Kidney capillary endothelial cell (primary cell): Measurements from ENCODE around the gene LIPE.

ENCODE experiments used
- DNase-seq: peaks from one replicate; pipeline ENCODE4 v3.0.0-alpha.2; 2018; ENCODE audit warnings: low spot score

LIPE gene

GRCh38 chr19:42443944-42444398 is 16.8 kb upstream of the LIPE start:
- DNase-seq = no peak

DNA sequence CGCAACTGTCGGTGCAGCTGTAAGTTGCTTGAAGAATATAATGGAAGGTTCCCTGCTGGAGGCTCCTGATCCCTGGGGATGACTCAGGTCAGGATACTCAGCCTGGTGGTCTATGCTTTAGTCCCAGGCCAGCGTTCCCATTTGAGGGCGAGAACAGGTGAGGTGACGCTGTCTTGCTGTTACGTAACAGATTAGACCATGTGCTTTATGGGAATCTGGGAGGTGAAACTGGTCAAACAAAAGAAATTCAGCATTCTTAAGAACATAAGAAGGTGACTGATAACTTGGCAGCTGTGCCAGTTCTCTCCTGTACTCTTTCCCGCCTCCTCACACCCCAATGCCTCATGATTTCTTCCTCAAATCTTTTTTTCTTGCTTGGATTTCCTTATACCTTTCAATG is 15.6 kb upstream of the LIPE start, which contains the start of gene CXCL17:
Gene CXCL17, minus strand, starts transcription at position 114 of the 400 bp plus-strand sequence. CDS start 114 bp downstream, outside the sequence.
- DNase-seq = no peak

DNA sequence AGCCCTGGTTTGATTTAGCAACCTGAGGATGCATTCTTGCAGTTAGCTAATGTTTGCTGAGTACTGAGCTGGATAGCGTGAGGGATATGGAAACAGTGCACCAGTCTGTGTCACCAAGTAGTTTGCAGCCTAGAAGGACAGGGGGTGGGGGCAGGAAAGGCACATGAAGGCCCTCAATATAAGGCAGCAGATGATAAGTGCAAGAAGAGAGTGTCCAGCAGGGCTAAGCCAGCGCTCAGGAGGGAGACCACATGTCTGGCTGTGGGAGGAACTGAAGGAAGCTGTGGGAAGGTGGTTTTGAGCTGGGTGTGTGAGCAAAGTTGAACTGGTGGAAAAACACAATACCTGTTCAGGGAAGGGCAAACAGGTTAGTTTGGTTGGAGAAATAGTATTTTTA is 13.9 kb upstream of the LIPE start:
- no peak for DNase-seq

DNA sequence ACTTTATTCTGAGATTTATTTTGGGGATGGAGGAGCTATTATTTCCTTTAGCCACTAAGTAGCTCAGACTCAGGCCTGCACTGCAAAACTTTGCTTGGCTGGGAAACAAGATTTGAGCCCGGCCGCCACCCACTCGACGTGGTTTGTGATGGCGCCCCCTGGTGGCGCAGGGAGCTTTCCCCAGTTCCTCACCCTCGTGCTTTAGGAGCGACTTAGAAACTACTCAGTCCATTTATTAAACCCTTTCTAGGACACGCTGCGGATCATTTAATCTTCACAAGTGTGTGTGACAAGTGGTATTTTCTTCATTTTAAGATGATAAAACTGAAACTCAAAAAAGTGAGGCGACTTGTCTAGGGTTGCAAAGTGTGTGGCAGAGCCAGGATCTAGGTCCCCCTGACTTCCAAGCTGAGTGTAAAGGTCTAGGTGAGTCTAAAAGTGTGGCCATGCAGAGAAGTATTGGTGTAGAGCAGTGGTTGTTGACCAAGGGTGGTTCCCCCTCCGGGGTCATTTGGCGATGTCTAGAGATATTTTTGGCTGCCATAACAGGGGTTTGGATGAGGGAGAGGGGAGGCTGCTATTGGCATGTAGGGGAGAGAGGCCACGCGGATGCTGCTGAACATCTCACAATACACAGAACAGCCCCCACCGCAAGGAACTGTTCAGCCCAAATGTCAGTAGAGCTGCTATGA is 13.3 kb upstream of the LIPE start:
- DNase-seq = peak; percentile 68

- DNase-seq = no peak
Observed at GRCh38 chr19:42436006-42436405, 8.8 kb upstream of the LIPE start.

DNA sequence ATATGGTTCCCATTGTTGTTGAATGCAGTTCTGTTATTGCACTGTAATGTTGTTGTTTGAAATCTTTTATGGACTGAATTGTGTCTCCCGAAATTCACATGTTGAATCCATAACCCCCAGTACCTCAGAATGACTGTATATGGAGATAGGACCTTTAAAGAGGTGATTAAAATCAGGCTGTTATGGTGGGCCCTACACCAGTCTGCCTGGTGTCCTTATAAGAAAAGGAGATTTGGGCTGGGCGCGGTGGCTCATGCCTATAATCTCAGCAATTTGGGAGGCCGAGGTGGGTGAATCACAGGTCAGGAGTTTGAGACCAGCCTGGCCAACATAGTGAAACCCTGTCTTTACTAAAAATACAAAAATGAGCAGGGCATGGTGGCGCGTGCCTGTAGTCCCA is 8.1 kb upstream of the LIPE start:
- no peak for DNase-seq

DNA sequence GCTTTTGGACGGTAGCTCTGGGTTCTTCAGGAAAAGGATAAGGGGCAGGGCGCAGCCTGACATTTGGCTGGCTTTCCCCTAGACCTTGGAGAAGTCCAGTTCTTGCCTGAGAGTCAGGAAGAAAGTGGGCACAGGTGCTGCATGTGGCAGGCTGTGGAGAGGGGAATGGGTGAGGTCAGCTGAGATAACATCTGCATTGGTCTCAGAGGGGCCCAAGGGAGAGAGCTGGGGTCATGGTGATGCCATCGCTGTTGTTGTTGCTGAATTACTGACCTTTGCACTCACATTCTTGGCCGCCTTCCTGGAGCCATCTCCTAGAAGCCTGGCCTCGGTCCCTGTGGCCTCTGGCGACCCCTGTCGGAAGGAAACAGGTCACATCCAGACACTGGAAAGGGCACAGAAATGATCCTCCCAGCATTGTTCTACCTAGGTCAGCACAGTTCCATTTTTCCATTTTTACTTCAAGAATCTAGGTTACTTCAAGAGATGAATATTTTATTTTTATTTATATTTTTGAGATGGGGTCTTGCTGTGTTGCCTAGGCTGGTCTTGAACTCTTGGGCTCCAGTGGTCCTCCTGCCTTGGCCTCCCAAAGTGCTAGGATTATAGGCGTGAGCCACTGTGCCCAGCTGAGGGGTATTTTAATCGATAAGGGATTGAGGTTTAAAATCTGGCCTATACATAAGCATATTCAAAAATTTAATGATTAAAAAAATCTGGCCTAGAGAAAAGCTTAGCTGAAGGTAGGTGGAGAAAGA is 6.5 kb upstream of the LIPE start:
- DNase-seq = peak; percentile 80

DNA sequence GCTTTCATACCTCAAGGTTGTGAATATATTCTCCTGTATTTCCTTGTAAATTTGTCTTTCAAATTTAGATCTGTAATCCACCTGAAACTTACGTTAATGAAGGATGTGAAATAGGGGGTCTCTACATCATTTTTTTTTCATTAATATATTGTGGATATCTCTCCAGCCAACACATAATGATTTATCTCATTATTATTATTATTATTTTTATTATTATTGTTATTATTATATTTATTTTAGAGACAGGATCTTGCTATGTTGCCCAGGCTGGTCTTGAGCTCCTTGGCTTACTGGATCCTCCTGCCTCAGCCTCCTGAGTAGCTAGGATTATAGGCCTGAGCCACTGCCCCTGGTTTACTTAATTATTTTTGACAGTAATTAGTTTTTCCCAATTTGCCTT is 4.3 kb upstream of the LIPE start:
- DNase-seq = no peak

- DNase-seq = no peak
Observed at GRCh38 chr19:42428676-42429075, 1.5 kb upstream of the LIPE start.

DNA sequence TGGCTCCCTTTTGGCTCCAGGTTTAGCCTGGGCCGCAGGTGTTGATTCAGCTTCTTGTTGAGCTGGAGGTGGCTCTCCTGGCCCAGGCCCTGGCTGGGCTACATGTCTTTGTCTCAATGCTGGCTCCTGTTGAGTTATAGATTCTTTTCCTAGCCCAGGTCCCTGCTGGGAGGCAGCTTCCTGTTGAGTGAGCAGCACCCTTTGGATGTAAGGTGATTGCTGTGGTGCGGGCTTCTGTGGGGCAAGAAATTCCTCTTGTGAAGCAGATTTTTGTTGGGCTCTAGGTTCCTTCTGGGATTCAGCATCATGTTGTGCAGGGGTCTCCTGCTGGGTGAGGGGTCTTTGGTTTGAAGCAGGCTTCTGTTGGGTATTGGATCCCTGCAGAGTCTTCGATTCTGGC is 545 bp downstream of the LIPE start:
- no peak for DNase-seq

DNA sequence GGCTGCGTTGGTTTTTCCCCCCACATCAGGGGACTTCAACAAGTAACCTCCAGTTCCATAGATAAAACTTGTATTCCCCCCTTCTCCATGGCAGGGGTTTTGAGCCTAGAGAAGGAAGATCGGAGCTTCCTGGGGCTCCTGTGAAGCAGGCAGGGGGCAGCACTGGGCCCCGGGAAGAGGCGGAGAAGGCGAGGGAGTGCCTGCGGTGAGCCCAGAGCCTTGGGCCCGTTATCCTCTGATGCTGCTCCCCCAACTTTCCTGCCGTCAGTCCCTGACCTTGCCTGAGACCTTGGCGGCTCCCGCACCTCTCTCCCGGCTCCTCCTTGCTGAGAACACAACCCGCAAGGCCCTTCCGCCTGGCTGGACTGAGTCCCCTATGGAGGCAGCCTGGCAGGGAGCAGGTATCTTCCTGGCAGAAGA is 2.5 kb downstream of the LIPE start:
- no peak for DNase-seq

DNA sequence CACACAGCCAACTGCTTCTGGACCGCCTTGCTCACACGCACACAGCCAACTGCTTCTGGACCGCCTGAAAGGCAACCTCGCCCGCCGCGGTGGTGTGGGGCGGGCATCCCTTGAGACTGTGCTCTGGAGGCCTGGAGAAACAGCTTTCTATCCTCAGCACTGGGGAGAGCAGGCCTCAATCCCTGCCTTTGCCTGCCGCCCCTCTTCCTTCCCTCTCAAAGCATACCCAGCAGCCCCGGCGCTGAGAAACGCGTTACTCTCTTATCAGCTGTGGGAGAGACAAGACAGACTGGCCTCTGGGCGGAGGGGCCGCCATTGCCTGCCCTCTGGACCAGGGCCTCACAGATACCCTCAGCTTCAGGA is 2.9 kb downstream of the LIPE start:
- DNase-seq = no peak

GRCh38 chr19:42423462-42424344 is 3.5 kb downstream of the LIPE start:
- peak; percentile 86 for DNase-seq

GRCh38 chr19:42422901-42423461 is 4.2 kb downstream of the LIPE start:
- no peak for DNase-seq

DNA sequence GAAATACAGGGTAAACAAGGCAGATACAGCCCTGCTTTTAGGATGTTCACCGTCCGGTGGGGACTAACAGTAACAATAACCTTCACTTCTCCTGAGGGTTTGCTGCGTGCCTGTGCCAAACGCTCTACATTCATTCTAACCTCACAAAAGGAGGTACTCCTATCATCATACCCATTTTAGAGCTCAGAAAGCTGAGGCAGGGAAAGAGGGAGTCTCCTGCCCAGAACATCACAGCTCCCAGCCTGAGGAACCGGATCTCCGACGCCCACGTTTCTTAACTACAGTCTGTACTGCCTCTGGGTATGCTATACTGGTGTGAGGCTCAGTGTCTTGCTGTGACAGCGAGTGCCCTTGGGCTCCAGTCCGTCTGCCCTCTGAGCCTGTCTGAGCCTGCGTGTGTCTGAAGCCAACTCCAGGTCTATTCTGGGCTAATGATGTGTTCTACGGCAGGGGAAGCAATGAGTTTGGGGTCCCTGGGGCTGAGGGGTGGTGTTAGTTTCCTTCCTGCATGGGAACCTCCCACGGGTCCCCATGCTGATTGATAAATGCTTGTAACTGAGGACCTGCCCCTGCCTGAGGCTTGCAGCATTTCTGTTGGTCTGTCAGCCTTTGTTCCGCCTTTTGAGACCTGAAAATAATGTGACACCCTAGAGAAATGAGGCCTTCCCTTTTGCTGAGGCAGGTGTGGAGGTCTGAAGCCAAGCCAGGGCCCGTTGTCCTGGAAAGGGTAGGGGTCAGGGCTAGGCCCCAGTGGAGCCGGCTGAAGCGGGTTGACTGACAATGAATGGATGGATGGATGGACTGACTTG is 4.9 kb downstream of the LIPE start:
- no peak for DNase-seq

- DNase-seq = peak; percentile 70
Observed at GRCh38 chr19:42421591-42422031, 5.6 kb downstream of the LIPE start.

DNA sequence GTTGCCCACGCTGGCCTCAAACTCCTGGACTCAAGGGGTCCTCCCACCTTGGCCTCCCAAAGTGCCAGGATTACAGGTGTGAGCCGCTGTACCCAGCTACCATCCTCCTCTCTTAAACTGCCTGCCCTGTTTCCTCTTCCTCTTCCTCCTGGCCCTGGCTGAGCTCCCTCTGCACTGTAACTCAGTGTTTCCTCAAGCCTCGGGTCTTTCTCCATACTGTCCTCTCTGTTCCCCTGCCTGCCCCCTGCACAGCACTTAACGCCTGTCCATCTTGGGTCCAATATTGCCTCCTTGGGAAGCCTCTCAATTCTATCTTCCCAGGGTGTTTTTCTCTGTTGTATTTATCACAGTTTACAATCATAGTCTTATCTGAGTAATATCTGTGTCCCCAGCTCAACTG is 6.1 kb downstream of the LIPE start:
- DNase-seq = no peak

DNA sequence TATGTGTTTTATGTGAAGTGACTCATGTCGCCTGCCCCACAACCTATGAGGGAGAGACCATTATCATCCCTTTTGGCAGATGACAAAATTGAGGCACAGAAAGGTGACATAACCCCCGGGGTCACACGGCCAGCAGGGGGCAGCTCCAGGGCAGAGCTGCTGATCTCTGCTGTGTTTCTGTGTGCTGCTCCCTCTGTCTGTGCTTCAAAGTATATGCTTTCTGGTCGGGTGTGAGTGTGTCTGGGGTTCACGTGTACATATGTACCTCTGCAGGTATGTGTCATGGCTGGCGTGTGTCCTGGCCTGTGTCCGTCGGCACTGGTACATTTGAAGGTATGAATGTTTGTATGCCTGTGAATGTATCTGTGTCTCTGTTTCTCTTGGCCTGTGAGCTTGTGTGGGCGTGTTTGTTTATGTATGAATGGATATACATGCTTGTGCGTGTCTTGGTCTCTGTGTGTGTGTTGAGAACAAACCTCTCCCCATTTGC is 7.1 kb downstream of the LIPE start:
- peak; percentile 60 for DNase-seq

DNA sequence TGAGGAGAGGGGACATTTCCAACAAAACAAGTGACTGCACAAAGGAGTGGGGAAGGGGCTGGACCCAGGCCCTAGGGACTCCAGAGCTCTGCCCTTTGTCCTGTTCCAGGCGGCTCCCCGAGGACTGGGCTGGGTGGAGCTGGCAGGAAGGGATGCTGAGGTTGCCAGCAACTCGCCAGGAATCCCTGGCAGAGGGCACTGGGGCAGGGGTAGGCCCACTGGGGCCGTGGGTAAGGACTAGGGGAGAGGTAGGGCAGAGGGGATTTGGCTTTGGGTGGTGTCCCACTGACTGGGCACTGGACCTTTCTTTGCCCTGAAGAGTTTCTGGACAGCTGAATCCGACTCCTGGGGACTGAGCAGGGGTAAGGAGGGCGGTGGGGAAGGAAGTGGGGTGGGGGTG is 7.9 kb downstream of the LIPE start:
- DNase-seq = no peak

DNA sequence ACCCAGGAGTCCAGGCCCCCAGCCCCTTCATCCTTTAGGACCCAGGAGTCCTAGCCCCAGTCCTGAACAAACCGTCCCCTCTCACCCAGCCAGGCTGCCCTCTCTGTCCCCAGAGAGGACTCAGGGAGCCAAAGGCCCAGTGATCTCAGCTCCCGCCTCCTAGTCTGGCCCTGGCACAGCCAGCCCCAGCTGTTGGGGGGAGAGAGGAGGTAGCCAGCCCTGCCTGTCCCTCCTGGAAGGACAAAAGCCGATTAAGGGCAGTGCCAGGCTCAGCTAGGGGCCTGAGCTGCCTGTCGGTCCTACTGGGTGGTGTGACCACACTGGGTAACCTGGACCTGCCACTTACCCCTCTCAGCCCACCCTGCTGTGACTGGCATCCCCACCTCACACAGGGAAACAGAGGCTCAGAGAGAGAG is 14.5 kb downstream of the LIPE start:
- no peak for DNase-seq

GRCh38 chr19:42412227-42412626 is 15.0 kb downstream of the LIPE start:
- DNase-seq = no peak
